DMS 273 (cell line): Measurements from ENCODE around the gene DCUN1D4.
"Not testable (repeated sequence)": the region's sequence is repeated elsewhere in the genome, so short reads cannot be mapped to it uniquely, and the experiment has no call there.

Experiments
- DNase-seq: peaks from one replicate; lab custom pipeline; 2025; ENCODE audit not compliant: unreplicated experiment; lab: John Stamatoyannopoulos, UW

The DCUN1D4 gene

DNA sequence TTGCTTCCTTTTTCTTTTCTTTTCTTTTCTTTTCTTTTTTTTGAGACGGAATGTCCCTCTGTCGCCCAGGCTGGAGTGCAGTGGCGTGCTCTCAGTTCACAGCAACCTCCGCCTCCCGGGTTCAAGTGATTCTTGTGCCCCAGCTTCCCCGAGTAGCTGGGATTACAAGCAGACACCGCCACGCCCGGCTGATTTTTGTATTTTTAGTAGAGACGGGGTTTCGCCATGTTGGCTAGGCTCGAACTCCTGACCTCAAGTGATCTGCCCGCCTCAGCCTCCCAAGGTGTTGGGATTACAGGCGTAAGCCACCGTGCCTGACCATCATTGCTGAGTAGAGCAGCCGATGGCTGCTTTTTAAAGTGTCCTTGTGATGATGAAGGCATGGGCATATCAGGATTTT, 50.4 kb downstream of the DCUN1D4 start:
- DNase-seq, result not testable (repeated sequence)

GRCh38 chr4:51894059-51894645, 51.2 kb downstream of the DCUN1D4 start:
- DNase-seq, result no peak

GRCh38 chr4:51895158-51895557, 52.2 kb downstream of the DCUN1D4 start:
- DNase-seq, result no peak

- DNase-seq, result peak; percentile 69
Observed at GRCh38 chr4:51895816-51896408, 53.0 kb downstream of the DCUN1D4 start.

DNA sequence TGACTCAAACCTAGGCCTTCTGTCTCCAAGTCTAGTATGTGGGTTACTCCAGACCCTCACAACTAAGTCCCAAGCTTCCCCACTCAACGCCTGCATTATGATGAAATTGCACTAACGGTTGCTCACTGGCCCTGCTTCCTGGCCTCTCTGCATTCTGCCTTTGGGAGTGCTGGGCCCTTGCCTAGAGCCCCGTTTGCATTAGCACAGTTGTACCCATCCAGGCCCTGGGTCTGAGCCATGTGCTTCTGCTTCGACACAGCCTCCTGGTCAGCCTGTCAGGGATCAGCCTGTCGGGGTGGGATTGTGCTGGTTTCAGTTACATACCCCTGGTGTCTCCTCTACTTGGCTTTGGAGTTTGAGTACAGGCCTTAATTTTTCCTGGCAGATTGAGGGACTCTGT, 58.4 kb downstream of the DCUN1D4 start:
- no peak for DNase-seq

DNA sequence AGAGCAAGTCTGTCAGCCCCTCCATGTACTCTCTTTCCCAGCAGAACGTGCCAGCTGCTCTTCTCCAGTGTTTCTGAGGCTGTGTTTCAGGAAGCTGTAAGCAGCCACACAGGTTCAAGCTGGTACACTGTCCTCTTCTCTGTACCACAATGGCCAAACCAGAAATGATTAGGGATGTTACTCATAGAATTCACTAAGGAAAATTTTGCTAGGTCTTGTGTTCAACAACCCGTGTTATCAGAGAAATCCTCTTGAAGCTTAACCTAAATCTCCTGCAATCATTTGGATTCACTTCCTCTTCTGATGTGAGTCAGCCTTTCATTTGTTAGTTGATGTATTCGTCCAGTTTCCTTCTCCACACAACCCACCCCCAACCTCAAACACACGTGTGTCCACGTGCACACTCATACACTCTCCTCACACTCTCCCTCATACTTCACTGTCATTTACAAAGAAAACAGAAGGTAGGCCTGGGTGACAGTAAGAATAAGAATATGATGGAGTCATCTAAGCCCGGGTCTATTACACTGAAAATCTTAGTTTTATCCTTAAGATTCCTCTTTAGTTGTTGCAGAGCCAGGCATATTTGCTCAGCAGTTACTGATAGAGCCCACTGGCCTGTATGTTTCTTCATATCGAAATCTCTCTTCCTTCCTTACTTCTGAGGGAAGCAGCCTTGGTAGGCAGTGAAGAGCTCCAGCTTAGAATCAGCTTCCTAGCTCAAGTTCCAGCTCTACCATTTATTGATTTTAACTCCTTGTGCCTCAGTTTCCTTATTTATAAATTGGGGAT, 63.4 kb downstream of the DCUN1D4 start:
- no peak for DNase-seq

GRCh38 chr4:51907006-51907669, 64.2 kb downstream of the DCUN1D4 start:
- DNase-seq, result no peak

DNA sequence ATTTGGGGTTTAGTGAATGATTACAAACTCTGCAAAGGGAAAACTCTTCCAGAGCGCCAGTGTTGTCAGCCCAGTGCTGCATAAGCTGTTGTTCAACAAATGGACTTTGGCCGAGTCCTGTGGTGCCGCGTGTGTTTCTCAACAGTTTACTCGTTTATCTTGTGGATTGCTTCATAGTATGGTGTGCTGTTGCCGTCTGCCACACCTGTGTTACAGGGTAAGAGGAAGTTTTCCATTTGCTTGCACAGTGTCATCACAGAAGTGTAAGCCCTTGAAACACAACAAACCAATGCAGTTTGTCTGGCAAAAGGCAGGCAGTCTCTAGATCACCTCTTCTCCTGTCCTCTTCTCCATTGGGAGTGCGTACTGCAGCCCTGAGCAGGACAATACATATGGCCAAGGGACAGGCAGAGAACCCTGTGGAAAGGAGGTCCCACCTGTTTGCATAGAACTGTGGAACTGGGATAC, 66.3 kb downstream of the DCUN1D4 start:
- no peak for DNase-seq

DNA sequence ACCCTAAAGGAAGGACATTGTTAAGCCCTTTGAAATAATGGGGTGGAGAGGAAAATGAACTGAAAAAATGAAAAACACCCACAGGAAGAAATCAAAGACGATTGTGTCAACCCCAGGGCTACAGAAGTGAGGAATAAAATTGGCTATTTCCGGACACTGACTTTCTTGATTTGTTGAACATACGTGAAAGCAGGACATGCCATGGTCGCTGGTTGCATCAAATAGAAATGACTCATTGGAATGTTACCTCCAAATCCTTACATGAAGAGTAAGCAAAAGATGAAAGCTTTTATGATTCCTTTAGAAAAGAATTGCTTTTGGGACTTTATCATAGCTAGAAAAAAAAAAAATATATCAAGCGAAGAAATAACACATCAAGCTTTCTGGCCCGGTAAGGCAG, 75.3 kb downstream of the DCUN1D4 start:
- DNase-seq, result no peak

DNA sequence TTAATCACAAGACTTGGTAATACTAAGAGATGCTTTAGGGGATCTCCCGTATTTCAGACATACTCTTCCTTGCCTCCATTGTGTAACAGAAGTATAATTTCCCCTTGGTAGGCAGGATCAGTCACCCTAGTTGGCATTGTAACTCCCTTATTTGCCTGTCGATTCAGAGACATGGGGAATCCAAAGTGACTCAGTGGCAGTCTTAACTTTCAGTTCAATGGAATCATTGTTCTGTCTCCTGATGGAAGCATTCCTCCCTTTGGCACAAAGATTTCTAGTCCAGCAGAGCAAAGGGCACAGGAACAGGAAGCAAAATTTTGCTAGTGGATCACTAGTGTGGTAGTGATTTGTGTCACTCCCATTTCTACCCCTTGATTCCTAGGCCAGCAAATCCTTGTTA, 80.4 kb downstream of the DCUN1D4 start:
- DNase-seq, result no peak

DNA sequence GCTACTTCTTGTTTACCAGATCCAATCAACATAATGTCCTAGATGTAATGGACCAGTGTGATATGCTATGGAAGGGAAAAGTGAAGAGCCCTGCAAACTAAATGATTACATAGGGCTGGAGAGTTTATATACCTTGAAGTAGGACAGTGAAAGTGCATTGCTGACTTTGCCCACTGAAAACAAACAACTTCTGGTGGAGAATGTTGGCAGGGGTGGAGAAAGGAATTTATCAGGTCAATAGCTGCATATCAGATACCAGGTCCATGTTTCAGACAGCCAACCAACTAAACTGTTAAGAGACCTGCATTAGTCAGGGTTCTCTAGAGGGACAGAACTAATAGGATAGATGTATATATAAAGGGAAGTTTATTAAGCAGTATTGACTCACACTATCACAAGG, 82.4 kb downstream of the DCUN1D4 start:
- DNase-seq, result no peak

DNA sequence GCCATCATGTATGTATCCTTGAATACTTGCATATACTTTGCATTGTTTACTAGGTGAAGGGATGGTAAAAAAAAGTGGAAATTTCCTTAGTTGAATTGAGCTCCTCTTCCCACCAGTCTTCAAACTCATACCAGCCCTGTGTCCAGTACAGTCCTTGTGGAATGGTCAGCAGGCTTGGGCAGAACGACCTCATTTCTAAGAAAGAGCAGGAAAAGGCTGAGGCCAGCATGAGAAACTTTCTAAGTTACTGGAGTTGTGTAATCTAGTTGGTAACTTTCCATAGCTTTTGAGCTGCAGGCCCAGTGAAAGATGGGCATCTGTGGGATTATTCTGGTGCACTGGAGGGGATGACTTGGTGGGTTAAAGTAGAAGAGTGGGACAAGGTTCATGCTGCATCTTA, 87.6 kb downstream of the DCUN1D4 start:
- DNase-seq, result no peak

DNA sequence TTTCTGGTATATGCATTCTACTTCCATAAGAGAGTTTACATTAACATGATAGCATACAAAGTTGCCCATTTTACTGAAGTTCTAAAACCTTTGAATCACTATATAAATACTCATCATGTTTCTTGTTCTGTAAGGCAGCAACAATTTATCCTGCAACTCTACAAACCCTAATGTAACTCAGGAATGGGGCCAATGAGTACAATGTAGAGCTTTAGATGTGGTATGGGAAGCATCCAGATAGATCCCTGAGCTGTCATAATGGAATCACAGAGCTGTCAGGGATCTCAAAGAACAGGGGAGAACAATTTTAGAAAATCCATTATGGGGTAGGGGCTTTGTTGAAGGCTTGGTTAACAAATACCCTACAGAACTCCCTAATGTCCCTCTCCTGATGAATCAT, 88.5 kb downstream of the DCUN1D4 start:
- DNase-seq, result no peak

DNA sequence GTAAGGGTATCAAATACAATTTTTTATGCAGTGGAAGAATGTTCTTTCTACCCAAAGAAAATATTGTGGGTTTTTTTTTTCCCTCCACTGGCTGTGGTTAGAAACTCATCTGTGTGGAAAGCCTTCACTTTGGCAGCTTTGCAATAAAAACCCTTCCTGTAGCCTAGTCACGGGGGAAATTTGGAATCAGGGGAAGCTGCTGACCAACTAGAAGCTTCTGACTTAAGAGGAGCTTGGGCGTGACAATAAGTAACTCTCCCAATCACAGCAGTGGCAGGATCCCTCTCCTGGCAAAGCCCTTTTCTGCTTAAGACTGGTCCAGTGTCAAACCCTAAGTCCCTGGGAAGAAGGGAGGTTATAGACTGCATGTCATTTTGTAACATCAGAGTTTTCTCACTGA, 89.3 kb downstream of the DCUN1D4 start:
- no peak for DNase-seq

DNA sequence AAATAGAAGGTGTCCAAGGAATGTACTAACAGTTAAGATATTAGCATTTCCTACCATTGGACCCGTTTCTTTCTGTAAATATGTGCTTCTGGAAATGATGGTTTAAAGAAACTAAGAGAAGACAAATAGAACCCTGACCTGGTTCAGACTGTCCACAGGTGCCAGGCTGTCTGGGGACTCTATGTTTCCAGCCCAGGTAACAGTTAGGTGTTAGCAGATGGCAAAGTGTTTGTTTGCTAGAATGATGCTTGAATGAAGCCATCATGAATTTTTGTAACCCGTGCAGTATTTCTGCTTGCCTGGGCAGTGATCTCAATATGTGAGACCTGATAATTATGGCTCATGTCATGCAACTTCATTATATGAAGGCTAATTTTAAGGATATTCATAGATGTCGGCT, 89.7 kb downstream of the DCUN1D4 start:
- DNase-seq, result no peak

- not testable (repeated sequence) for DNase-seq
Observed at GRCh38 chr4:51940460-51940859, 97.5 kb downstream of the DCUN1D4 start.

DNA sequence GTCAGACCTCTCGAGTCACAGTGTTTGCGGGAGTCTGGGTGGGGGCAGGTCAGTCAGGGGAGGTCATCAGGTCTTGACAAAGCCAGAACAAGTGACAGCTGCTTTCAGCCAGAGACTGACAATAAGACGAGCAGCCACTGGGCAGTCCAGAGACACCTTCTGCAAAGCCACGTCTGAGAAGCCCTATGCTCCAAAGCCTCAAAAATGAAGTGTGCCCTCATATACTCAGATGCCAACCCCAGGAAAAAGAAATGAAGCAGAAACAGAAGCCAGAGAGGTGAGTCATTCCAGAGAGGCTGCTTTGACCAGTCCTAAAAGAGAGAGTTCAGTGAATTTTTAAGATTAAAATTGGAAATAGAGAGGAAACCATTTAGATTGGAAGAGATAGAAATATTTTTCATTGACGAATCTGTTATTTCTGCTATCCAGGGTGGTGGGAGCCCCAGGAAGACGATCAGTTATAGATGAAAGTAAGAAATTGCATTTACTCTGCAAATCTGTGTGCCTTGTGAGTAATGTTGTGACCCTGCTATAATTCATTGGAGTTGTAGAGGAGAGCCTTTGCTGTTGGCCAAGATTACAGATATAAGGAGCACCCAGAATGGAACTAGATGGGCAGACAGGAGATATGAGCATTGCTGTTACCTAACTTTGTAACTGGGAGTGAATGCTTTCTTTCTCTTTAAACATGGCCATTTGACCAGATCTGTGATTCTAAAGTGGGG, 99.3 kb downstream of the DCUN1D4 start:
- DNase-seq, result no peak

DNA sequence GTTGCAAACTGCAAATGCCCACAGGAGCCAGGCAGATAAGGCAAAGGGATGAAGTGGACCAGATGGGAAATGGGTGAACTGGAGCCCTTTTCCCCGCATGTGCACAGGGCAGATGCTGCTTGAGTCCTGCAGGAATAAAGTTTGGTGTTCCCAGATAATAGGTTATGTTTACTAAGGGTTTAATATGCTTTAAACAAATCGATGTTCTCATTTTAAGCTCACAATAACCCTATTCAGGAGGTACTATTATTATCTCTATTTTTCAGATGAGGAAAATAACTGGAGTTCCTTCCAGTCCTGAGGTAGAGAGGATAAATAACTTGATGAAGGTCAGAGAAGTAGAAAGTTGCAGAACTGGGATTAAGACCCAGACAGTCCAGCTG, 99.9 kb downstream of the DCUN1D4 start:
- no peak for DNase-seq

DNA sequence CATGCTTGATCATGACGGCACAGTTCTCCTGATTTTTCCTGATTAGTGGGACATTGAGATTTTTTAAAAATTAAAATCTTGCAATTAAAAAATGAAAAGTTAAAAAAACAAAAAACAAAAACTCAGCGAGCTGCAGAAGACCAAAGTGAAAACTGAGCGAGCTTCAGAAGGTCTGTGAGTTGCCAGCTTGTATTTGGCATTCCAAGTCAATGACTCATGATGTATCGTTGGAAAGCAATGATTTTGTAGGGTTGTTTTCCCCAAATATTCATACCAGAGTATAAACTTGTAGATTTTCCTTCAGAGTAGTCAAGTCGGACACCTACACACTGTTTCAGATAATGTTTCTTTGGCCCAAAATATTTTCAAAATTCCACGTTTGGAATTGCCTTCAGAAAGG, 100.3 kb downstream of the DCUN1D4 start:
- no peak for DNase-seq

DNA sequence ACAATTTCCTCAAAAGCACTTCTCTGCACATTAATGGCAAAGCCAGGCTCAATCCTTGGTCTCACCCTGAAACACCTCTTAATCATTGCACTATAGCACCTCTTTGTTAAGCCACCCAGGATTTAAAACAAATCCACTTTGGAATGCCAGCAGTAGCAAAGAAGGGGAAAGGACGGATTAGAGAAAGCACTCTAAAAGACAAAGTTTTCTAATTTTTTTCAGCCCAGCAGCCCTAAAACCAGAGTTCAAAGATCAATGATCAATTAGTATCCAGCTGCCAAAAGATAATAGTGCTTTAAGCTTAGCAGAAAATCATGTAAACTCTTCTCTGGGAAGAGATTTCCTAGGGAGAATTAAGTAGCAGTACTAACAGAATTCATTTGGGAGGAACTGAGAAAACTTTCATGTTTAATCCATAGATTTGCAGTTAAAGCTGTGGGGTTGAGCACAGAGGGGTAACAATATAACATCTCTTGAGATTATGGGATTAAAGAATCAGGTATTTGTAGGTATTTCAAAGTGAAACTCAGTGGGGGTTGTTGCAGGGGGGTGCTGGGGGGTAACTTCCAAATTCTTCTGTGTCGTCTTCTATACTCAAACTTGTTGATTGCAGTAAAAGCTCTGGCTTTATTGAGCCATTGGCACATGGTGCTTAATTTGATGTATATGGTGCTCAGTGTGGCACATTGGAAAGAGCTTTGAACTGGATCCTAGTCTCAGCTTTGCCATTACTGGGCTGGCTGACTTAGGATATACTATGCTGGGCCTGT, 115.4 kb downstream of the DCUN1D4 start:
- no peak for DNase-seq
